ENCODE measurements around the gene NRG2.

NRG2 gene

DNA sequence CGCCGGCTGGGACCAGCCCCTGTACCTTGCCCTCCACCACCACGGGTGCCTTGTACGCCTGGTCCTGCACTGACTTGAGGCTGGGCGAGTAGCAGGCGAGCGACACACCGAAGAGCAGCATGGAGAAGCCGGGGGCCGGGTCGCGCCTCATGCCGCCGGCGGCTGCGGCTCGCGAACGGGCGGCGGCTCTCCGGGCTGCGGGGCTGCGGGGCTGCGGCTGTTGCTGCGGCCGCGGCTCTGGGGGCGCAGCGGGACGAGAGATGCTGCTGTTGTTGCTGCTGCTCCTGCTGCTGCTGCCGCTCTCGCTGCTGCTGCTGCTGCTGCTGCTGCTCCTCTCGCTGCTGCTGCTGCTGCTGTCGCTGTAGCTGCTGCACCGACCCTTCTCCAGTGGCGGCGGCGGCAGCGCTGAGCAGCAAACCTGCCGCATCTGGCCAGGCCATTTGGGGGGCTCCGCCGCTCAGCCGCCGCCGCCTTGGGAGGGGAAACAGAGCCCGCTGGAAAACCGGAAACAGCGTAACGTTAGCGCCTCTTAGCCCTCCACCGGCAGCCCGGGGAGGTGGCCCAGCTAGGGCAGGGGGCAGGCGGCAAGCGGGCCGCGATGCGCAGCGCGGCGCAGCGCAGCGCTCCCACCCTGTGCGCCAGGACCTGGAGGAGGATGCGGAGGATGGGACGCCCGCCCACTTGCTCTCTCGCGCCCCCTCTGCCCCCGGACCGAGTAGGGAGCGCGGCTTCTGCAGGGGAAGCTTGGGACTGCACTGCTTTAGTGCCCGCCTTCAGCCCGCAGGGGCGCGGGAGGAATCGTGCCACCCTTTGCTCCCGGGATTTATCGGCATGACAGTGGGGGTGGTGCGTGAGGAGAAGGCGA is at the start of gene NRG2:
Gene NRG2 (minus strand): TSS at position 657 of the 865 bp plus-strand sequence.
- DNase-seq (ENCODE audit: low spot score) = peak; percentile 83

DNA sequence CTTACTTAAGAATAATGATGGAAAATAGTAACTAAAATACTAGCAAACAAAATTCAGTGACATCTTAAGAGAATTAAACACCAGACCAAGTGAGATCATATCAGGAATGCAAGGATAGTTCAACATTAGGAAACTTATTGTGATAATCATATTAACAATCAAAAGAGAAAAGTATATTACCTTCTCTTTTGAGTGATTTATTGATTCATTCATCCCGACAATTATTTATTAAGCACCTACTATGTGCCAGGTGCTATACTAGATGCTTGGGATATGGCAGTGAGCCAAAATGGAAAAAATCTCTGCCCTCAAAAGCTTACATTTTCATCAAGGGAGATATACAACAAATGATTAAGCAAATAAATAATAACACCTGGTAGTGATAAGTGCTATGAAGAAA is 47.2 kb upstream of the NRG2 start:
- DNase-seq (ENCODE audit: low spot score) = no peak

DNA sequence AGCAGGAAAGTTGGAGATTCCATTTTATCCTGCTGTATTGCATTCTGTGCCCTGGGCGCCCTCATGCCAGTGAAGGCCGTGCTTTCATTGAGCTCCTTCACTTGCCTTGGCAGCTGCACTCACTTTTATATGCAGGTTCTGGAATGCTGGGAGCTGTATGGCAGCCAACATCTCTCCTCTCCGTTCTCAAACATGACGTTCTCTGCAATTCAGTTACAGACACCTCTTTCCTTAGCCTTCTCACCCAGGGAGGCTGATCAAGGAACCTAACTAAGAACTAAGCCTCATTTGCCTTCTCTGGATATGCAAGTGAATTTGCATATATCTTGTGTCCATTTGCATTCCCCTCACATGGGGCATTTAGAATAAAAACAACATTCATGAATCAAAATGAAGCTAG is 41.4 kb upstream of the NRG2 start:
- no peak for DNase-seq (ENCODE audit: low spot score)

DNA sequence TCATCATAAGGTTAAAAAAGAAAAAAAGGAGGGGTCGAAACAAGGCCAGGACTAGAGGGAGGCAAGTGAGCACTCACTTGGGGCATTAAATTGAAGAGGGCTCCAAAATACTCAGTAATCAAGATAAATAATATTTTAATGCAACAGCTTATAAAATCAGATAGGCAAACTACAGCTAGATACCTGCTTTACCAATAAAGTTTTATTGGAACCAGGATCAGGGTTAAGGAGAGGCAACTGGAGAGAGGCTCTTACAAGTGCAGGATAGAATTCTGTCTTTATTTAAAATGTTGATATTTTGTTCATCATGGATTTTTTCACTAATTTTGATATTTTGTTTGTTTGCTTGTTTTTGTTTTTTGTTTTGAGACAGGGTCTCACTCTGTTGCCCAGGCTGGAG is 40.6 kb upstream of the NRG2 start:
- DNase-seq (ENCODE audit: low spot score) = no peak

- DNase-seq (ENCODE audit: low spot score) = no peak
These were observed 40.0 kb upstream of the NRG2 start for GRCh38 chr5:140083120-140083519.

DNA sequence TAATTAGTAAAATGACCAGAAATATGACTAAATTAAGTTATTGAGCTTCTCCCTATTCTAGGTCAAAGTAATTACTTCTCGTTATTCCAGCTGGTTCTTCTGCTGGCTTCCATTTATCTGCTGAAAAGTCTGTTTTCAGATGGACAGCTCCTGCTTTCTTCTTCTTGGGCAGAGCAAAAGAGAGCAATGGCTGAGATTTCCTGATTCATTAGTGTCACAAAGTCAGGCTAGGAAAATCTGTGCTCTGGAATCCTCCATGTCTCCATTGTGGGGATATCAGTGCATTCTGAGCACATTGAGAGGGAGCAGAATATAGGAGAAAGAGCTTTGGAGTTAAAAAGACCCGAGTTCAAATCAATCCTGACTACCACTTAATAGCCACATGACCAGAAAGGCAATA is 33.7 kb upstream of the NRG2 start:
- DNase-seq (ENCODE audit: low spot score) = peak; percentile 4

GRCh38 chr5:140076142-140076541 is 33.0 kb upstream of the NRG2 start:
- no peak for DNase-seq (ENCODE audit: low spot score)

DNA sequence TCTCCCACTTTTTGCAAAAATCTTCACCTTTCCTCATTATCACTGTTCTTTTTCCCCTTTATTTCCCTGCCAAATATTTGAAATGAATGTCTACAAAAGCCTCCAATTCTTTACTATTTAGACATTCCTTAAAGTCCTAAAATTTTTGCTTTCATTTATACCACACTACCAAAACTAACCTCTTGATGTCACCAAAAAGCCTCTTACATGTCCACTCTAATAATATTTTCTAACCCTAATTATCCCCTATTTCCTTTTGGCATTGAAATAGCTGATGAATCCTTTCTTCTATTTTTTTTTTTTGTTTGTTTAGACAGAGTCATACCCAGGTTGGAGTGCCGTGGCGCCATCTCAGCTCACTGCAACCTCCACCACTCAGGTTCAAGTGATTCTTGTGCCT is 32.3 kb upstream of the NRG2 start:
- peak; percentile 46 for DNase-seq (ENCODE audit: low spot score)

- DNase-seq (ENCODE audit: low spot score) = peak; percentile 26
These were observed 30.2 kb upstream of the NRG2 start for GRCh38 chr5:140073296-140073695.

GRCh38 chr5:140072812-140073211 is 29.7 kb upstream of the NRG2 start:
- no peak for DNase-seq (ENCODE audit: low spot score)

- DNase-seq (ENCODE audit: low spot score) = no peak
These were observed 17.7 kb upstream of the NRG2 start for GRCh38 chr5:140060816-140061215.

DNA sequence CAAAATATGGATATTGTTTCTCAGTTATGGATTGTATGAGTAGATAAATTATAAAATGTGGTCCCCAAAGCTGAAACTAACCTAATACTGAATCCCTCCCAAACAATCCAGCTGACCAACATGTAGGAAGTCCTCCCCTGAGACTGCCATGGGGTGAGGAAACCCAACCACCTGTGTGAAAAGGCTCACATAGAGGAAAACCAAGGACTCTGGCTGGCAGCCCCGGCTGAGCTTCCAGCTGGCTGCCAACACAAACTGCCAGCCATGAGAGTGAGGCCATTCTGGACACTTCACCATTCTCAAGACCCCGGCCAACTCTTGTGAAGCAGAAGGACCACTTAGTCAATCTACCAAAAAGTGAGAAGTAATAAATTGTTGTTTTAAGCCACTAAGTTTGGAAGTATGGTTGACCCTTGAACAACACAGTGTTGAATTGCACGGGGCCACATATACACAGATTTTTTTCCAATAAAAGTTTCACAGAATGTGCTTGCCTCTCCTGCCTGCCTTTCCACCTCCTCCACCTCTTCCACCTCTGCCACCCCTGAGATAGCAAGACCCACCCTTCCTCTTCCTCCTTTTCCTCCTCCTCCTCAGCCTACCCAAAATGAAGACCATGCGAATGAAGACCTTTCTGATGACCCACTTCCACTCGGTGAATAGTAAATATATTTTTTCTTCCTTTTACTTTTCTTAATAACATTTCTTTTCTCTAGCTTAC is 15.3 kb upstream of the NRG2 start:
- no peak for DNase-seq (ENCODE audit: low spot score)

DNA sequence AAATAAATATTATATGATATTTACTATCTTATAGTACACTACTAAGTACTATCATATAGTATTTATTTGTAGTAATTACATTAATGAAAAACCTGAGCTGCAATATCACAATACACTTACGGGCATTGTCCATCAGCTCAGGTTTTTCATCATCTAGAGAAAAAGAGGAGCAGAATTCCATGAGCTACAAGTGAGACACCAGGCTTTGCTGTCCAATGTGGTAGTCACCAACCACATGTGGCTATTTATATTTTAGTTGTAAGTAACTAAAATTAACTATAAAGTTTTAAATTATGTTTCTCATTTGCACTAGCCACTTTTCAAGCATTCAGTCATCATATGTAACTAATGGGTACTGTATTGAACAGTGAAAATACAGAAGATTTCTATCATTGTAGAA is 13.8 kb upstream of the NRG2 start:
- DNase-seq (ENCODE audit: low spot score) = no peak

GRCh38 chr5:140055152-140055551 is 12.1 kb upstream of the NRG2 start:
- DNase-seq (ENCODE audit: low spot score) = no peak

- DNase-seq (ENCODE audit: low spot score) = no peak
These were observed 11.1 kb upstream of the NRG2 start for GRCh38 chr5:140054086-140054689.

GRCh38 chr5:140051950-140052349 is 8.9 kb upstream of the NRG2 start:
- DNase-seq (ENCODE audit: low spot score) = no peak

DNA sequence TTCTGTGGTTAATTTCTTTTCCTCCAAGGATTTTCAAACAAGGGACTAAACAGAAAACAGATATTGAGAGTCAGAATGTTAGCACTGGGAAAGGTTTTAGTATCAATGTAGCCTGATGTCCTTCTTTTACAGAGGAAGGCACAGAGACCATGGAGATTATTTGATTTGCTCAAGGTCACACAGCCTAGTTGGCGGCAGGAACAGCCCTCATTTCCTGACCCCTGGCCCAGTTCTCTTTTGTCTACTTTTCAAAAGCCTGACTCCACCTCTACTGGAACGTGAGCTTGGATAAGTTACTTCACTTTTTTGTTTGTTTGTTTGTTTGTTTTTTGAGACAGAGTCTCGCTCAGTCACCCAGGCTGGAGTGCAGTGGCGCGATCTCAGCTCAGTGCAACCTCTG is 6.6 kb upstream of the NRG2 start:
- DNase-seq (ENCODE audit: low spot score) = no peak

DNA sequence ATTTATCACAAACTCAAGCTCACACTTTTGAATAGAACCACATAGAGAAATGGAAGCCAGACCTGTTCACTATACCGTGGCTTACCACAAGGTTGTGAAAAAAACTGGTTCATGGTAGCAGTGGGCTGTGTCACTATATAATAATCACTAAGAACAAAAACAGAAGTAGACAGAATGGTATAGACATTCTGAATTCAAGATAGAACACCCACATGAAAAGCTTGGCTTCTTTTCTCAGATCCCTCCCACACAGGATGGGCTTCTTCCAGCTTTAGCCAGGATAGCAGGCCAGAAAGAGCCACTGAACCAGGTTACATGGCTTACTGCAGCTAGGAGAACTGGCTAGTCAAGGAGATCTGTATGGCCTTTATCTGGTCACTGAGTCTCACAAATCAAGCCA is 6.1 kb upstream of the NRG2 start:
- no peak for DNase-seq (ENCODE audit: low spot score)

GRCh38 chr5:140044041-140044440 is 942 bp upstream of the NRG2 start:
- DNase-seq (ENCODE audit: low spot score) = no peak

DNA sequence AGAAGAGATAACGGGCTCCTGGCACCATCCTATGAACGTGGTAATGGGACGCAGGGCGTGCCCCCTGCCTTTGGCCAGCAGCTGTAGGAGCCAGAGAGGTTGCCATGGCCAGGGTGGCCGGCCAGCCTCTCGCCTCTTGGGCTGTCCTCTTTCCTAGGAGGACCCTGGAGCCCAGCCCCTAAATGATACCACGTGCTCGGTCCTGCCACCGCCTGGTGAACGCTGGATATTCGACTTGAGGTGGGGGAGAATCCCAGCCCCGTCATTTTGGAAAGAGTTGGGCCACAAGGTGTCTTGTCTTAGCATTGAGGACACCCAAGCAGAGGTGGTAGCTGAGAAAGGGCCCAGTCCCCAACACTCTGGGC is 391 bp upstream of the NRG2 start:
- DNase-seq (ENCODE audit: low spot score) = no peak

DNA sequence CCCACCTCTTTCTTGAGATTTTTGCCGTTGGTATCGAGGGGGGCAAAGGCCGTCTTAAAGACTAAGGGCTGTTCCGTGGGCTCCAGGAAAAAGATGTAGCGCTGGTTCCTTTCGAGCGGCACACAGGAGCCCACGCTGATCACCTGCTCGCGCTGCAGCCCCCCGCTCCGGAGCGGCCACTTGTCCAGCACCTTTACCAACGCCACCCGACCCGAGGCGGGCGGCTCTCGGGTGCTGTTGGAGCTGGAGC is 781 bp downstream of the NRG2 start:
- no peak for DNase-seq (ENCODE audit: low spot score)

GRCh38 chr5:140041492-140042392 is 1.4 kb downstream of the NRG2 start:
- peak; percentile 66 for DNase-seq (ENCODE audit: low spot score)

Data from AG08395 (cell line).